NCI-H187 treated with DMSO at 0.1 percent for 48 hours (cell line): ENCODE data around the gene PRSS33.

Experiments
- DNase-seq: peaks from one replicate; lab custom pipeline; 2025; lab: John Stamatoyannopoulos, UW

Gene PRSS33

GRCh38 chr16:2820836-2821486, 33.6 kb upstream of the PRSS33 start:
- no peak for DNase-seq

- no peak for DNase-seq
Measured at GRCh38 chr16:2819939-2820835, 32.8 kb upstream of the PRSS33 start.

GRCh38 chr16:2819179-2819938, 32.0 kb upstream of the PRSS33 start:
- DNase-seq, result no peak

- DNase-seq, result no peak
Measured at GRCh38 chr16:2818272-2818876, 31.0 kb upstream of the PRSS33 start.

GRCh38 chr16:2817340-2818271, 30.2 kb upstream of the PRSS33 start:
- no peak for DNase-seq

- DNase-seq, result no peak
Measured at GRCh38 chr16:2816751-2817339, 29.5 kb upstream of the PRSS33 start, which contains the start of gene PRSS21. Gene PRSS21 (plus strand): TSS chr16:2817237. CDS start chr16:2817269, 32 bp downstream.

- no peak for DNase-seq
Measured at GRCh38 chr16:2815299-2815771, 28.0 kb upstream of the PRSS33 start.

GRCh38 chr16:2814551-2815298, 27.4 kb upstream of the PRSS33 start:
- DNase-seq, result no peak

- no peak for DNase-seq
Measured at GRCh38 chr16:2813771-2814221, 26.4 kb upstream of the PRSS33 start.

GRCh38 chr16:2811703-2812471, 24.5 kb upstream of the PRSS33 start:
- DNase-seq, result no peak

- no peak for DNase-seq
Measured at GRCh38 chr16:2810651-2811050, 23.3 kb upstream of the PRSS33 start.

- no peak for DNase-seq
Measured at GRCh38 chr16:2809149-2809760, 21.9 kb upstream of the PRSS33 start.

GRCh38 chr16:2808181-2808580, 20.8 kb upstream of the PRSS33 start:
- DNase-seq, result no peak

- DNase-seq, result no peak
Measured at GRCh38 chr16:2806286-2806685, 18.9 kb upstream of the PRSS33 start.

GRCh38 chr16:2804728-2805127, 17.4 kb upstream of the PRSS33 start:
- DNase-seq, result no peak

- no peak for DNase-seq
Measured at GRCh38 chr16:2803545-2804195, 16.3 kb upstream of the PRSS33 start.

GRCh38 chr16:2799859-2800226, 12.5 kb upstream of the PRSS33 start:
- DNase-seq, result no peak
